Loucy (cell line): ENCODE results near the gene GABRG3.

ENCODE experiments used
- H2AFZ ChIP-seq: fragments of 200-600 bp; sonication (generic); 2 replicates; pipeline ENCODE4 v1.6.0; 2016; ENCODE audit warnings: antibody characterized with exemption, mild to moderate bottlenecking, low read length, moderate library complexity
- H3F3A ChIP-seq: fragments of 200-600 bp; 2 replicates; pipeline ENCODE4 v1.6.0; 2016; ENCODE audit warnings: antibody characterized with exemption, low read depth, mild to moderate bottlenecking
- H3K27me3 ChIP-seq: fragments of 200-600 bp; sonication (generic); 2 replicates; pipeline ENCODE4 v1.6.1; 2014; ENCODE audit warnings: low read length, mild to moderate bottlenecking; ENCODE audit not compliant: insufficient read depth, poor library complexity, severe bottlenecking
- H3K36me3 ChIP-seq: fragments of 200-600 bp; sonication (generic); 2 replicates; pipeline ENCODE4 v1.6.1; 2016; ENCODE audit warnings: low read length; ENCODE audit not compliant: insufficient read depth
- H3K4me1 ChIP-seq: fragments of 200-600 bp; sonication (generic); 2 replicates; pipeline ENCODE4 v1.5.1; 2014; ENCODE audit warnings: low read length, mild to moderate bottlenecking; ENCODE audit not compliant: insufficient read depth, poor library complexity, severe bottlenecking
- H3K4me2 ChIP-seq: fragments of 200-600 bp; sonication (generic); 2 replicates; pipeline ENCODE4 v1.6.0; 2014; ENCODE audit warnings: antibody characterized with exemption, low read length, low read depth, mild to moderate bottlenecking; ENCODE audit not compliant: poor library complexity, severe bottlenecking
- H3K4me3 ChIP-seq: fragments of 200-600 bp; sonication (generic); 2 replicates; pipeline ENCODE4 v1.5.1; 2014; ENCODE audit warnings: low read length, mild to moderate bottlenecking, mixed read lengths; ENCODE audit not compliant: poor library complexity, severe bottlenecking
- H3K79me2 ChIP-seq: fragments of 200-600 bp; sonication (generic); 2 replicates; pipeline ENCODE4 v1.6.1; 2014; ENCODE audit warnings: low read length; ENCODE audit not compliant: insufficient read depth
- H3K9ac ChIP-seq: fragments of 200-600 bp; sonication (generic); 2 replicates; pipeline ENCODE4 v1.6.0; 2014; ENCODE audit warnings: mild to moderate bottlenecking, low read depth, low read length, moderate library complexity; ENCODE audit not compliant: poor library complexity, severe bottlenecking
- H3K9me2 ChIP-seq: fragments of 200-600 bp; sonication (generic); replicated peaks from 2 replicates; pipeline ENCODE4 v1.6.1; 2016; ENCODE audit warnings: low read depth, low read length, mixed read lengths
- H3K9me3 ChIP-seq: fragments of 200-600 bp; sonication (generic); 2 replicates; pipeline ENCODE4 v1.6.1; 2014; ENCODE audit warnings: mild to moderate bottlenecking, antibody characterized with exemption, low read length, low read depth; ENCODE audit not compliant: insufficient read depth
- H4K20me1 ChIP-seq: fragments of 200-600 bp; sonication (generic); 2 replicates; pipeline ENCODE4 v1.6.0; 2014; ENCODE audit warnings: antibody characterized with exemption, low read length, mild to moderate bottlenecking; ENCODE audit not compliant: insufficient read depth, poor library complexity, severe bottlenecking
- CTCF ChIP-seq: fragments of 200-600 bp; sonication (generic); conservative IDR thresholded peaks from 2 replicates; pipeline ENCODE4 v1.5.1; 2014; ENCODE audit warnings: mild to moderate bottlenecking, antibody characterized with exemption, low read length
- EZH2phosphoT487 ChIP-seq: fragments of 200-600 bp; IDR thresholded peaks from 2 replicates; pipeline ENCODE4 v1.6.1; 2018; ENCODE audit warnings: antibody characterized with exemption, mild to moderate bottlenecking, moderate library complexity, borderline replicate concordance

The GABRG3 gene

DNA sequence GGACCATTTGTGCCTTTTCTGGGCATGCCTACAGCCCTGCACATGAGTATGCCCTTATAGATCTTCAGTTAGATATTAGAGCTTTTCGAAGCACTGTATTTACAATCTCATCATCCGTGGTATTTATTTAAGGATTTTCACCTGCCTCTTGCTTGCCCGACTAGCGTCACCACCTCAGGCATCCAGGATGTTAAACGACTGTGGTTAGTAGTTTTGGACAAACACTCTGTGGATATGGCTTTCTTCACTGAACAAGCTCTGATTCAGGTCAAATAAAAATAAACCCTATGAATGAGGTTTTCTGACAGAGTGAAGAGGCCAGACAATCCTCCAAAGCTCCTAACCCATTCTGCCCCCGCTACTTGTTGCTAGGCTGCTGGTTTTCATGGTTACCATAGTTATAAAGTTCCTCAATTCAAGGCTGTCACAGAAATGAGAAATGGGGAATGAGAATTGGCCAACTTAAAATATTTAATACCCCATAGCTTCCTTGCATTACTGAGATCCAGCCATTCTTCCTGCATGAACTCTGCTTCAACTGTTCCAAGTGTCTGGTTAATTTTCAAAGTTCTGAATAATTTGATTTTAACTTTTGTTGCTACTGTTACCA, 440.1 kb downstream of the GABRG3 start:
- no peaks in the 10 kb centered on the region for H3K27me3 ChIP-seq
- H3K4me3 ChIP-seq, result no peak overlapping the region
- H3K79me2 ChIP-seq, result no peaks in the 10 kb centered on the region
- no peaks in the 10 kb centered on the region for H4K20me1 ChIP-seq
- no peak overlapping the region for H3K4me2 ChIP-seq
- H3F3A ChIP-seq, result no peaks in the 10 kb centered on the region
- H3K9me2 ChIP-seq, result no peaks in the 10 kb centered on the region
- no peaks in the 10 kb centered on the region for H3K36me3 ChIP-seq
- H3K4me1 ChIP-seq, result no peaks in the 10 kb centered on the region
- no peak overlapping the region for H3K9ac ChIP-seq
- H3K9me3 ChIP-seq, result no peaks in the 10 kb centered on the region
- TF ChIP-seq EZH2phosphoT487 (no peak), CTCF (no peak)
- no peak overlapping the region for H2AFZ ChIP-seq

- no peak overlapping the region for H3K9ac ChIP-seq
- H3F3A ChIP-seq, result no peaks in the 10 kb centered on the region
- H3K4me3 ChIP-seq, result no peak overlapping the region
- no peaks in the 10 kb centered on the region for H3K27me3 ChIP-seq
- no peak overlapping the region for H3K4me2 ChIP-seq
- no peaks in the 10 kb centered on the region for H3K79me2 ChIP-seq
- TF ChIP-seq CTCF (no peak), EZH2phosphoT487 (no peak)
- H4K20me1 ChIP-seq, result no peaks in the 10 kb centered on the region
- no peak overlapping the region for H2AFZ ChIP-seq
- H3K36me3 ChIP-seq, result no peaks in the 10 kb centered on the region
- no peaks in the 10 kb centered on the region for H3K4me1 ChIP-seq
- H3K9me2 ChIP-seq, result no peaks in the 10 kb centered on the region
- H3K9me3 ChIP-seq, result no peaks in the 10 kb centered on the region
Measured at GRCh38 chr15:27412415-27412814, 441.4 kb downstream of the GABRG3 start.

- no peaks in the 10 kb centered on the region for H3K9me3 ChIP-seq
- H3K79me2 ChIP-seq, result no peaks in the 10 kb centered on the region
- H3K36me3 ChIP-seq, result no peaks in the 10 kb centered on the region
- H3K9me2 ChIP-seq, result no peaks in the 10 kb centered on the region
- H2AFZ ChIP-seq, result no peak overlapping the region
- H3K9ac ChIP-seq, result no peak overlapping the region
- no peak overlapping the region for H3K4me3 ChIP-seq
- H3K27me3 ChIP-seq, result no peaks in the 10 kb centered on the region
- no peaks in the 10 kb centered on the region for H3F3A ChIP-seq
- no peak overlapping the region for H3K4me2 ChIP-seq
- no peaks in the 10 kb centered on the region for H4K20me1 ChIP-seq
- TF ChIP-seq CTCF (no peak), EZH2phosphoT487 (no peak)
- H3K4me1 ChIP-seq, result no peaks in the 10 kb centered on the region
Measured at GRCh38 chr15:27414168-27414870, 443.3 kb downstream of the GABRG3 start.
